Kidney tubule cell (primary cell): ENCODE measurements around the gene APCDD1.
A peak's percentile ranks its signal among the peaks of the same experiment; 100 is the strongest.
"Not testable (repeated sequence)": the region's sequence is repeated elsewhere in the genome, so short reads cannot be mapped to it uniquely, and the experiment has no call there.

Experiments
- DNase-seq: peaks from one replicate; pipeline ENCODE4 v3.0.0-alpha.2; 2018; ENCODE audit warnings: low spot score

APCDD1 gene

DNA sequence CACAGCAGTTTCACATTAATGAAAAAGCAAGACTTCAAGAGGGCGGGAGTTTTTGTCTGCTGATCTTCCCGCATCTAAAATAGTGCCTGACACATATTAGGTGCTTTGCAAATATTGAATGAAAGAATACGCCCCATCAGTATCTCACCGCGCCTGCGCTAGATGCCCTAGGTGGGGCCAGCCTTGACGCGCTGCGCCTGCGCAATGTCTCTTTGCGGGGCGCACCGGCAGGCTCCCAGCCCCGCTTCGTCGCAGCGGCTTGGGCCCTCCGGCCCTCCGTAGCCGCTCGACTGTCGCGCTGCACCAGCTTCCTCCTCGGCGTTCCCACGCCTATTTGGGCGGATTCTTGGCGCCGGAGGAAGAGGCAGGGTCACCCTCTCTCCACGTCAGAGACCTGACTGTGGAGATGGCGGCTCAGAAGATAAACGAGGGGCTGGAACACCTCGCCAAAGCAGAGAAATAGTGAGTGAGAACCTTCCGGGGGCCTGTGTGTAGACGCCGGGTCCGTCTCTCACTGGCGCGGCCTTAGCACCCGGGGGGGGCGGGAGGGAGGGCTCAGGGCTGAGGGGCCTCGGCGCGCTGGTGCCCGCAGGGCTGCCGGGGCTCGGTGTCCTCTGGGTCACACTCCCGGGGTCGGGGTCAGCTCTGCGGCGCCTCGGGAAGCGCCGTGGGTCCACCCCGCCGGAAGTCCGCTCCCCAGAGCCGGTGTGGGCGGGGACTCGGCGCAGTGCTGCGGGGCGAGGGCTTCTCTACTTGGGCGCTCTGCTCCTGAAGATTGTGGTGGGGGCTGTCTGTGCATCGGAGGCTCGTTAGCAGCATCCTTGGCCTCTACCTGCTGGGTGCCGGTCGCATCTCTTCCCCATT, 71.5 kb downstream of the APCDD1 start, which contains the start of gene NAPG:
Gene NAPG (plus strand): TSS at position 331 of the 864 bp plus-strand sequence. CDS start 76 bp downstream, at position 407.
- DNase-seq = peak; percentile 94

DNA sequence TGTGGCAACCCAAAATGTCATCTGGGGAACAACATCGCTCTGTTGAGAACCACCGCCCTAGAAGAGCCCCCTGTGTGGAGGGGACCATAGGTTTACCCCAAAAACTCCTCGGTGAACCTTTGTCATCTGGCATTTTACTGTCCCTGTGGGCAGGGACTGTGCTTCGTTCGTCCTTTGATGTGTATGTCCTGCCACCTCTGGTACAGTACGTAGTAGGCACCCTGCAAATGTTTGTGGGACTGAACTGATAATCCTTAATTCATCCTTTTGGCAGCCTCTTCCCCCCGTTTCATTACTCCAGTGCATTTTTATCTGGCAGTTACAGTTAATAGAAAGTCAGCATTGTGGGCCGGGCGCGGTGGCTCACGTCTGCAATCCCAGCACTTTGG, 72.1 kb downstream of the APCDD1 start:
- DNase-seq = no peak

DNA sequence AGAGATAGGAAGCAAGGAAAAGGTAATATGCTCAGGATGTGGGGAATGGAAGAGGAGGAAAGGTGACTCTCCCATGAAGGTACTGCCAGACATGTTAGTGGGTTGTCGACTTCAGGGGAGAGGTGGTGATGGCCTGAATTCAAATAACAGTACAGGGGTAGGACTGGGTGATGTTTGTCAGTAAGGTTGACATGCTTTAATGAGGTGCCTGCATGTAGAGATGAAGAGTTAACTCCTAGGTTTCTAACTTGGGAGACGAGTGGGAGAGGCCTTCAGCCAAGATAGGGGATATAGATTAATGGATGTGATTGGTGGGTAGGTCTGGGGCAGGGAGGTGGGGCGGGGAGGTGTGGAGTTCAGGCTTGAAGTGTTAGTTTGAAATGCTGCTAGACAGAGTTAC, 74.0 kb downstream of the APCDD1 start:
- no peak for DNase-seq

DNA sequence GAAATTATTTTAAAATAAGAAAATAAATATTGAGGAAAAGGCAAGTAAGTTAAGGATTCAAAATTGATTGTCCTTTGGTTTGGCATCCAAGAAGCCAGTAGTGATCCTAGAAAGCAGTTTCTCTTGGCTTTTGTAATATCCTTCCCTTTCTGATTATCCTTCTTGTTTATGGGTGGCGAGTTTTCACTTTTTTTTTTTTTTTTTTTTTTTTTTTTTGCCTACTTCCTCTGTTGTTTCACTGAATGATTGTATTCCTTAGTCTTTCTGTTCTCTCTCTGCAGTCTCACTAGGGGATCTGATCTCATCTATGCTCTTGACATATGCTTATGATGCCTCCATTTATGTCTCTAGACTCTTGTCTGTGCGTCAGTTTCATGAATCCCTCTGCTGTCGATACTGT, 75.6 kb downstream of the APCDD1 start:
- DNase-seq = no peak

DNA sequence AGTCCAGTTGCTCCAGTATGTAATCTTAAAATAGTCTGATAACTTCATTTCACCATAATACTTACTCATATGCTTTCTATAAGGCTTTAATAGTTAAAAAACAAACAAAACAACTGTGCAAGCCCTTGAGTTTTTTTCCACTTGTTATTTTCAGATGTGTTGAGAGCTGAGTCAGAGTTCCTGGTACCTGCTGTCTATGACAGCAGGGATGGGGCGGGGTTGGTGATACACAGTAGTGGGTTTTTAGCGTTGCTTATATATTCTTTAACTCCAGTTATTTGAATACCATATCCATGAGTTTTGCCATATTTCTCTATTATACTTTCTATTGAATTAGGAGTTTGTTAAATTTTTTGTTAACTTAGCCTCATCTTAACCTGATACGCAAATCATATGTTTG, 76.4 kb downstream of the APCDD1 start:
- no peak for DNase-seq

DNA sequence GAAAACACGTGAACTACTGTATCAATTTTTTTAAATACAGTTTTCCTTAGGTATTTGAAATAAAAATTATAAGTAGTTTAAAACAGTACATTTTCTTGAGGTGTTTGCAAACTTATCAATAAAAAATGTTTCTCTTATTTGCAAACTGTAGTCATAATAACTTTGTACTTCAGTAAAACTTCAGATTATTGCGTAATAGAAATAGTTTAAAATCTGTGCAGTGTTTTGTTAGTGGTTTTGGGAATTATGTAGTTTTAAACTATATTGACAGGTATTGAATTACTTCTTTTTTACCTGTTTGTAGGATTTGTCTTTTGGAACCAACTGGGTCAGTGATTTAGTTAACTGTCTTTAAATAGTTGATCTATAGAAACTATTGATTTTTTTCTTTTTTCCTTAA, 78.7 kb downstream of the APCDD1 start:
- no peak for DNase-seq

DNA sequence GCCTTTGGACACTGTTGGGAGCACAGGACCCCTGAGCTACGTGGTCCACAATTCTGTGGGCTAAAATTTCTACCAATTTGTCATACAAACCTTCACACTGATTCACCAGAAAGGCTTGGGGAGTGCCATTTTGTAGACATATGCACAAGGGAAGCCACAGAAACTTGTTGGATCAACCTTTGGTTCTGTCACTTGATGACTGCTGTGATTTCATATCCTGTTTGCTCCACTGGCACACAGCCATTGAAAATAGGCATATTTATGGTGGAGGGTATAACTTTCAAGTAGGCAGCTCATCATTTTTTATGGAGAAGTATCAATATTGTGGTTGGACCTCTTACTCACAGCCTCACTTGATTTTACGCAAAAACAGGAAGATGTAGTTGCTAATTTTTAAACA, 81.8 kb downstream of the APCDD1 start:
- DNase-seq = peak; percentile 43

DNA sequence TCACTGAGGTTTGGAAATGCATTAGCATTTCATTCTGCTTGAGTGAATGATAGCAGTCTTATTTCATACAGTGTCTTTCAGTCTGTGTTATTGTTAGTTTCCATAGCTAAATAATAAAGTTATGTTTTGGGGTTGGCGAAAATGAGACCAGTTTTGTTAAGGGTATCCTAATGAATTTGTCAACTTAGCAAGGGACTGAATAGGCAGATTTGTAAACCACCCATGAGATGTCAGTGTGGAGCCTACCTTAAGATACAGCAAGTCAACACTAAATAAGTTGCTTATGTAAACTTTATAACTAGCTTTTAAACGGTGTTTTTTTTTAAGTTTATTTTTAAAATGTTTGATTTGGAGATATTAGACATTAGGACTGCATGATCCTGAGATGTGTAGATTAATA, 83.3 kb downstream of the APCDD1 start:
- DNase-seq = no peak

DNA sequence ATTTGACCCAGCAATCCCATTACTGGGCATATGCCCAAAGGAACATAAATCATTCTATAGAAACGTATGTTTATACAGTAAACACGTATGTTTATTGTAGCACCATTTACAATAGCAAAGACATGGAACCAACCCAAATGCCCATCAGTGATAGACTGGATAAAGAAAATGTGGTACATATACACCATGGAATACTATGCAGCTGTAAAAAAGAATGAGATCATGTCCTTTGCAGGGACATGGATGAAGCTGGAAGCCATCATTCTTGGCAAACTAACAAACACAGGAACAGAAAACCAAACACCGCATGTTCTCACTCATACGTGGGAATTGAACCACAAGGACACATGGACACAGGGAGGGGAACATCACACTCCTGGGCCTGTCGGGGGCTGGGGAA, 84.7 kb downstream of the APCDD1 start:
- not testable (repeated sequence) for DNase-seq
